ENCODE measurements around the gene CNTNAP4.

DNA sequence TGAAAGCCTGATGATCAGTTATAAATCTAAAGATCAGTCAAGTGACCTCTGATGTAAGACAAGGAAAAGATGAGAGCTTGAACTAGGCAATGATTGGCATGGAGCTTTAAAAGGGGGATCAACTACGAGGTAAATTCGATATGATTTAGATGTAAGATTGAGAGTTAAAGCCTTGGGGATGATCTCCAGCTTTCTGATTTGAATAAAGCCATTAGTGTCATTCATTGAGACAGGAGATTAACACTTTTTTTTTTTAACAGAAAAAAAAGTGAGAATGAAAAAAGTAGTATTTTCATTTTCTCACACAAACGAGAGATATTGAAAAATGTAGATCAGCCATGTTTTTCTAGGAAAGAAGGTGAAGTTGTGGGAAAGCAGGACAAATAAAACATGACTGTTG is 225.4 kb downstream of the CNTNAP4 start:
- TF ChIP-seq, protein P1, sequence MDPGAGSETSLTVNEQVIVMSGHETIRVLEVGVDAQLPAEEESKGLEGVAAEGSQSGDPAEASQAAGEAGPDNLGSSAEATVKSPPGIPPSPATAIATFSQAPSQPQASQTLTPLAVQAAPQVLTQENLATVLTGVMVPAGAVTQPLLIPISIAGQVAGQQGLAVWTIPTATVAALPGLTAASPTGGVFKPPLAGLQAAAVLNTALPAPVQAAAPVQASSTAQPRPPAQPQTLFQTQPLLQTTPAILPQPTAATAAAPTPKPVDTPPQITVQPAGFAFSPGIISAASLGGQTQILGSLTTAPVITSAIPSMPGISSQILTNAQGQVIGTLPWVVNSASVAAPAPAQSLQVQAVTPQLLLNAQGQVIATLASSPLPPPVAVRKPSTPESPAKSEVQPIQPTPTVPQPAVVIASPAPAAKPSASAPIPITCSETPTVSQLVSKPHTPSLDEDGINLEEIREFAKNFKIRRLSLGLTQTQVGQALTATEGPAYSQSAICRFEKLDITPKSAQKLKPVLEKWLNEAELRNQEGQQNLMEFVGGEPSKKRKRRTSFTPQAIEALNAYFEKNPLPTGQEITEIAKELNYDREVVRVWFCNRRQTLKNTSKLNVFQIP (CRISPR knock-in tag; IDR thresholded peaks at IDR 0.05; ENCODE audit: borderline replicate concordance, low read depth): no peak
- TF ChIP-seq, protein P2, sequence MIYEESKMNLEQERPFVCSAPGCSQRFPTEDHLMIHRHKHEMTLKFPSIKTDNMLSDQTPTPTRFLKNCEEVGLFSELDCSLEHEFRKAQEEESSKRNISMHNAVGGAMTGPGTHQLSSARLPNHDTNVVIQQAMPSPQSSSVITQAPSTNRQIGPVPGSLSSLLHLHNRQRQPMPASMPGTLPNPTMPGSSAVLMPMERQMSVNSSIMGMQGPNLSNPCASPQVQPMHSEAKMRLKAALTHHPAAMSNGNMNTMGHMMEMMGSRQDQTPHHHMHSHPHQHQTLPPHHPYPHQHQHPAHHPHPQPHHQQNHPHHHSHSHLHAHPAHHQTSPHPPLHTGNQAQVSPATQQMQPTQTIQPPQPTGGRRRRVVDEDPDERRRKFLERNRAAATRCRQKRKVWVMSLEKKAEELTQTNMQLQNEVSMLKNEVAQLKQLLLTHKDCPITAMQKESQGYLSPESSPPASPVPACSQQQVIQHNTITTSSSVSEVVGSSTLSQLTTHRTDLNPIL (CRISPR knock-in tag; IDR thresholded peaks at IDR 0.05; ENCODE audit: low read depth): no peak
- TF ChIP-seq PPARA (CRISPR knock-in tag; IDR thresholded peaks at IDR 0.05; ENCODE audit: borderline replicate concordance) (no peak), ZNF70 (CRISPR knock-in tag; IDR thresholded peaks at IDR 0.05) (no peak)

Data from SK-N-SH treated with all-trans-retinoic acid at 6 μM for 48 hours (cell line).